Smooth muscle cell of the pulmonary artery (primary cell): ENCODE data around the gene C16orf92. TPM values are rescaled to one million over a fixed set of nuclear protein-coding genes. Genes with fewer than 3 reads are reported as not detected.

Experiments
- total RNA-seq: library from RNA; depleted of rRNA; stranded (reverse); fragments of >200 nt; gene quantifications from 2 replicates; pipeline ENCODE4 v1.2.3, GENCODE V29; 2014

The C16orf92 gene, protein sequence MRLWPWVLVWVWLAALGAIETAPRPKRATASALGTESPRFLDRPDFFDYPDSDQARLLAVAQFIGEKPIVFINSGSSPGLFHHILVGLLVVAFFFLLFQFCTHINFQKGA
- not detected in 2 replicates for total RNA-seq

DNA sequence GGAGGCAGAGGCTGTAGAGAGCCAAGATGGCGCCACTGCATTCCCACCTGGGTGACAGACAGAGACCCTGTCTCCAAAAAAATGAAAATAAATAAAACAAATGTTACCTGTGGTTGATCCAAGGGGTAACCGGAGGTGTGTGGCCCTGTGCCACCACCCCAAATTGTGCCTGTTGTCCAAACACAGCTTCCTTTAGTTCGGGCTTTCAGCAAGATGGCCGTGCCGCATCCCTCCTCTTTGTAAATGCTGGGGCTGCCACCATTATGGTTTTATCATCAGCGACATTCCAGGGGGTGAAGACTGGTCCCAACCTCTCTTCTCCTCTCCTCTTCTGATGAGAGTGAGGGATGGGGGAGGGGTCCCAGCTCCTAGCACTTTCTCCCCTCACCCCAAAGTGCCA lies at the start of gene C16orf92:
Gene C16orf92, plus strand, starts transcription at position 312 of the 400 bp plus-strand sequence. CDS start 143 bp downstream, outside the sequence.

DNA sequence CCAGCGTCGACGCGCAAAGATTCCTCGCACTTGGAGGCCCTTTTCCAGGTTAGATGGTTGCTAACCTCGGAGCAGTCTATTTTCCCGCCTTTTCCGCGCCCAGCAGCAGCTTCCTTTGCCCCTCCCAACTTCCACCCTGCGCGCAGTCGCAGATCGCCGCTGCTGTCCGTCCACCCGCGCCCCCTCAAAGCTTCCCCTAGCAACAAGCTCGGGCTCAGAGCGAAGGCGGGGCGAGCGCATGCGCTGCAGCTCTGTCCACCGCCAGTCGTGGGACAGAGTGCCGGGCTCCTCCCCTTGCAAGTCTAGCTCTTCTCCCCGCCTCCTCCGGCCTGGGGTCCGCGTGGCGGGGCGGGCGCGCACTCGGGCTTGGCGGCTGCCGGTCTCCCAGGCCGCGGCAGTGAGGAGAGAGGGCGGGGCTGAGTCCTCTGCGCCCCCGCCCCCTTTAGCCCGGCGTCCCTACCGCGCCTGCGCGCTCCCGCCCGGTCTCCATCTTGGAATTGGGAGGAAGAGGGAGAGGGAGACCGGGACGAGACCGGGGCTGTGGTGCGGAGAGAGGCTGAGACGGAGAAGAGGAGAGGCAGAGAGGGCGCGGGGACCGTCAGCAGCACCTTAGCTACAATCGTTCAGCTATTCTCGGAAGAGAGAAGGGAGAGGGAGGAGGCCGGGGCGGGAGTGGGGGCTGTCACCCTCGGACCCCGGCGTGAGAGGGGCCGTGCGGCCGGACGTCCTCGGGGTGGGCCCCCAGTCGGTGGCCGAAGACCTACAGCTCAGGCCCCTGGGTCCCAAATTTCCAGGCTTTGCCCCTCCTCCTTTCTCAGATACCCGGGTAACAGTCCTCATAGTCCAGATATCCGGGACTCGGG lies 49.4 kb upstream of the C16orf92 start, which contains the start of gene TAOK2:
Gene TAOK2, plus strand, starts transcription at position 485 of the 863 bp plus-strand sequence. CDS start 3,905 bp downstream, outside the sequence.

DNA sequence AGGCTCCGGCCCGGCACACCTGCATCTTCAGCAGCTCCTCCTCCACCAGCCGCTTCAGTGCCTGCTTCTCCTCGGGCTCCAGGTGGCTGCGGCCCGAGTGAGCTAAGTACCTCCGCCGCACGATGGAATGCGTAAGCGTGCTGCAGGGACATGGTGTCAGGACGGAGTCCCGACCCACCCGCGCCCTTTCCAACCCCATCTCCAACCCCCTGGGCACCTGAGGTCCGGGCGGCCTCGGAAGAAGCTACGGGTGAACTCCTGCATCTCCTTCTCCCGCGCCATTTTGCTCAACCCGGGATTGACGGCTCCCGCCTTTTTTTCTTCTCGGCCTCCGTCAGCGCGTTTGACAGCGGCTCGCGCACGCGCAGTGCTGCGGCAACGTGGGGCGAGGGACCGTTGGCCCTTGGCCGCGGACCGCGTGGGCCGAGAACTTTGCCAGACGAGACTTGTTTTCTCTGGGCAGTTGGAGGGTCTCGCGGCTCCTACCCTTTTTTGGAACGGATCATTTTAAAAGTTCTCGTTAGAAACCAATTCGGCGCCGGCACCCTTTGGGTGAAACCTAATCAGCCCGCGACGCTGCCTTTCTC lies 27.6 kb upstream of the C16orf92 start, which contains the start of gene HIRIP3:
Gene HIRIP3, minus strand, starts transcription at position 294 of the 587 bp plus-strand sequence. Its CDS starts 12 bp downstream, at position 282.

DNA sequence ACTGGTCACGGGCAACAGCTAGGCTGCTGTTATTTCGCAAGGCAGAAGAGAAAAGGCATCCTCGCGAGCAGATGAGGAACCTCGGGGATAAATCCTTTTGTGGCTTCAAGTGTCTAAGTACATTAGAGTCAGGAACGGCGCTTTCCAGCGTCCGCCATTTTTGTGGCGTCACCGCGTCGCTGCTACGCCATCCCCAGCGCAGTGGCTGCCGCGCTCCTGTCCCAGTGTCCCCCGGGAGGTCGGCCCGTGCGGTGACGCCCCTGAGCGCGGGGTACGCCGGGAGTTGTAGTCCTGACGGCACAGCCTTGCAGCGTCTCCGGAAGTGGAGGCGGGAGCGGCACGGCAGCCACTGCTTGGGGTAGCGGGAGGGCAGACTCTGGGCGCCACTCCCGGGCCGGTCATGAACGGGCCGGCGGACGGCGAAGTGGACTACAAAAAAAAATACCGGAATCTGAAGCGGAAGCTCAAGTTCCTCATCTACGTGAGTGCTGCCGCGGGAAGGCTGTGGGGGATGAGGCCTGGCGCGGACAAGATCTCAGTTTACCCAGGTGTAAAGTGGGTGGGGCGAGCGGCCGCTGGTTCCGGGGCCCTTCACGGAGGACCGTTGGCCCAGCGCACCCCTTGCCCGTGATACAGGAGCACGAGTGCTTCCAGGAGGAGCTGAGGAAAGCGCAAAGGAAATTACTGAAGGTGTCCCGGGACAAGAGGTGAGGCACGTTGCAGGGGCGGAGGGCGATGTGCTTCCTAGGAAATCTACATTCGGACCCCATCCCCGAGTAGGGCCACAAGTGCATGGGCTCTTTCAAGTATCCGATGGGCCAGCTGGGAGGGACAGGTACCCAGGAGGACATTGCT lies 26.9 kb upstream of the C16orf92 start, which contains the start of gene INO80E:
Gene INO80E, plus strand, starts transcription at position 331 of the 855 bp plus-strand sequence. Its CDS starts 70 bp downstream, at position 401.

DNA sequence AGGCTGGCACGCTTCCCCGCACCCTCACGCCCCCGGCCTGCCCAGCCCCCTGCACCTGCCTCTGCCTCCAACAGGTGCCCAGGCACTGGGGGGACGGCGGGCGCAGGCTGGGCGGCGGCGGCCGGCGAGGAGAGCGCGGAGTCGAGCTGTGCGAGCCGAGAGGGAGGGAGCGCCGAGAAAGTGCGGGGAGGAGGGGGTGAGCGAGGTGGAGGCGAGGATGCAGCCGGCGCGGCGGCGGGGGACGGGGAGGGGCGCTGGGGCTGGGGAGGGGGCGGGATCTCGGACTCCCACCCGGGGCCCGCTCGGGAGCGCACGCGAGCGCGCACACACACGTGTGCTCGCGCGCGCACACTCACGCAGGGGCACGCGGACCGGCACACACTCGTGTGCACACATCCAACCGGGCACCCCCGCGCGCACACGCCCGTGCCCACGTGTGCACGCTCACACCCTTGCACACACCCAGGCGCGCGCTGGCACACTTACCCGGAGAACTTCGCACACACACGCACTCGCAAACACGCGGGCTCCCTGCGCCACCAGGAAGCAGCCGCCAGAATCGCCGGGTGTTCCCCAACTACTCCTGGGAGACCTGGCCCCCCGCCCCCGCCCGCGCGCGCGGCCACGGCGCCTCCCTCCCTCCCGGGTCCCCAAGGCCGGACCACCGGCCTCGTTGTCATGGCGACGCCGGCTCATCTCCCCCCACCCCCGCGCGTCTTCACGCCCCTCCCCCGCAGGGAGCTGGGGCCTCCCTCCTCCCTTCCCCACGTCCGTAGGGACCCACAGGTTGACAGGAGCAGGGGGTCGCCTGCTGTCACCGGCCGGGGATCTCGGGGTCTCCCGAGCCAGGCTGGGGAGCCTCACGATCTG lies 11.9 kb upstream of the C16orf92 start, which contains the start of gene DOC2A:
Gene DOC2A, minus strand, starts transcription at position 184 of the 870 bp plus-strand sequence. CDS start 805 bp downstream, outside the sequence.

DNA sequence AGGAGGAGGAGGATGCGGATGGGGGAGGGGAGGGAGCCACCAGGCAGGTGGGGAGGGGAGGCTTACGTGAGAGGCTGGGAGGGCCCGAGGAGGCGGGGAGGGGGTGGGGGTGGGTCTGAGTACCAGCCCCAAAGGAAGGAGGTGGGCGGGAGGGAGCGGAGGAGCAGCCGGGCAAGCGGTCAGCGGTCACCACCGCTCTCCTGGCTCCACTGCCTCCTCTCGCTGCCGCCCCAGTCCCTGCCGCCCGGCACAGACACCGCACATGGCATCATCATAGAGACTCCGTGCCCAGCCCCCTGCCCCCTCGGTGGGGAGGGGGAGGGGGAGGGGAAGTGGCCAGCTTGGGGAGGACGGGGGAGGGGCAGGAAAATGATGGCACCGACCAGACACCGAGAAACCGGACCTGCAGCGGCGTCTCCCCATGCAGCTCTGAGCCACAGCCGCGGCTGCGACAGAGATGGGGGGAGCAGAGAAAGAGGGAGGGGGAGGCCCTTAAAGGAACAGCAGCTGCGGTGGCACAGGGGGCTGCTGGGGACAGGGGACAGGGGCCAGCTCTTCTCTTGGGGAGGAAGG lies 7.9 kb downstream of the C16orf92 start, which contains the start of gene TLCD3B:
Gene TLCD3B, minus strand, starts transcription at position 431 of the 573 bp plus-strand sequence. CDS start 744 bp downstream, outside the sequence.

DNA sequence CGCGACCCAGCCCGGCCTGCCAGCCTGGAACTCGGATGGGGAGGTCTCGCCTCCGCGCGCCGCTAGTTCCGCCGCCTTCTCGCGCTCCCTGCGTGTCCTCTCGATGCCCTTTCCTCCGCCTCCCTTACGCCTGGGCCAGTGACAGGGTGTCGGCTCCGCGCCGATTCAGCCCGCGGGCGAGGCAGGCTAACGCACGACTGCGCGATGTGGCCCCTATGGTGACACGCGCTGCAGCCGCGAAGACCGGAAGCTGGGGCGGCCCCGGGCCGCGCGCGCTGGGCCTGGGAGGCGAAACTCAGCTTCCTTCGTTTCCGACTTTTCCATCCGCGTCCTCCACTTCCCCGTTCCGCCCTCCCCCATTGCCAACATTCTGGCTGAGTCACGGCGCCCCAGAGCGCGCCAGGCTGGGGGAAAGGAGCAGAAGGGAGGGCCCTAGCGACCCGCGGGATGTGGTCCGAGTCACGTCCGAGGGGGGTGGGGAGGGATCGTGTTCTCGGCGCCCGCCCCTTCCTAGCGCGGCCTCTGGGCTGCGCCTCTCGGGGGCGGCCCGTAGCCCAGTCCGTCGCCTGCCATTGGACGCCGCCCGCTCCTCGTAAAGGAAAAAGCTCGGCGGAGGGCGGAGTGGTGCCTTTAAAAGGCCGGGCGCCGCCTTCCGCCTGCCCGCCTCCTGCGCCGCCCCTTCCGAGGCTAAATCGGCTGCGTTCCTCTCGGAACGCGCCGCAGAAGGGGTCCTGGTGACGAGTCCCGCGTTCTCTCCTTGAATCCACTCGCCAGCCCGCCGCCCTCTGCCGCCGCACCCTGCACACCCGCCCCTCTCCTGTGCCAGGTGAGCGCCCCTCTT lies 42.3 kb downstream of the C16orf92 start, which contains the start of gene ALDOA:
Gene ALDOA, plus strand, starts transcription at position 659 of the 841 bp plus-strand sequence. CDS start 1,138 bp downstream, outside the sequence.

Other genes with a start within 250 kb of the C16orf92 start
- gene ZG16, start 244.9 kb upstream of the C16orf92 start, total RNA-seq = not detected in 2 replicates
- gene KIF22, start 232.4 kb upstream of the C16orf92 start, total RNA-seq = 9.8 and 11.4 TPM in 2 replicates
- gene MAZ, start 216.7 kb upstream of the C16orf92 start, total RNA-seq = 166 and 199 TPM in 2 replicates
- 1.2 and 1.8 TPM in 2 replicates for gene PRRT2, start 211.0 kb upstream of the C16orf92 start, total RNA-seq
- 11.6 and 13.3 TPM in 2 replicates for gene PAGR1, start 207.0 kb upstream of the C16orf92 start, total RNA-seq
- 320 and 476 TPM in 2 replicates for gene MVP, start 202.7 kb upstream of the C16orf92 start, total RNA-seq
- 101 and 114 TPM in 2 replicates for gene CDIPT, start 160.0 kb upstream of the C16orf92 start, total RNA-seq
- gene SEZ6L2, start 123.6 kb upstream of the C16orf92 start, total RNA-seq = 65.5 and 78.6 TPM in 2 replicates
- 8.8 and 12.8 TPM in 2 replicates for gene ASPHD1, start 122.7 kb upstream of the C16orf92 start, total RNA-seq
- gene KCTD13, start 97.0 kb upstream of the C16orf92 start, total RNA-seq = 7.3 and 12.1 TPM in 2 replicates
- gene TMEM219, start 61.1 kb upstream of the C16orf92 start, total RNA-seq = 81.6 and 84.1 TPM in 2 replicates
- 57.6 and 60.2 TPM in 2 replicates for gene TAOK2, start 49.3 kb upstream of the C16orf92 start, total RNA-seq
- 5.6 and 5.9 TPM in 2 replicates for gene HIRIP3, start 27.6 kb upstream of the C16orf92 start, total RNA-seq
- 15.2 and 23.6 TPM in 2 replicates for gene INO80E, start 27.0 kb upstream of the C16orf92 start, total RNA-seq
- gene DOC2A, start 12.2 kb upstream of the C16orf92 start, total RNA-seq = 0.20 and 0.33 TPM in 2 replicates
- gene TLCD3B, start 8.1 kb downstream of the C16orf92 start, total RNA-seq = 0.10 and 0.26 TPM in 2 replicates
- gene ALDOA, start 42.6 kb downstream of the C16orf92 start, total RNA-seq = 1,333 and 1,606 TPM in 2 replicates
- gene PPP4C, start 52.8 kb downstream of the C16orf92 start, total RNA-seq = 124 and 137 TPM in 2 replicates
- 0.13 and 0.20 TPM in 2 replicates for gene TBX6, start 68.7 kb downstream of the C16orf92 start, total RNA-seq
- gene YPEL3, start 73.0 kb downstream of the C16orf92 start, total RNA-seq = 13.8 and 27.0 TPM in 2 replicates
- gene GDPD3, start 90.3 kb downstream of the C16orf92 start, total RNA-seq = 0.76 and 1.3 TPM in 2 replicates
- 36.8 and 39.5 TPM in 2 replicates for gene MAPK3, start 100.0 kb downstream of the C16orf92 start, total RNA-seq
- 0.20 and 0.33 TPM in 2 replicates for gene CORO1A, start 160.4 kb downstream of the C16orf92 start, total RNA-seq
- gene BOLA2B, start 170.5 kb downstream of the C16orf92 start, total RNA-seq = 8.5 and 19.2 TPM in 2 replicates
- 15.0 and 25.2 TPM in 2 replicates for gene SLX1A, start 170.7 kb downstream of the C16orf92 start, total RNA-seq
- 2.2 and 4.0 TPM in 2 replicates for gene SULT1A3, start 176.1 kb downstream of the C16orf92 start, total RNA-seq
- gene NPIPB13, start 225.3 kb downstream of the C16orf92 start, total RNA-seq = 0.59 and 0.73 TPM in 2 replicates